Subcutaneous adipose tissue (tissue), 4 donors: ENCODE data around the gene DNMT3A. TPM values are rescaled to one million over a fixed set of nuclear protein-coding genes. Genes with fewer than 3 reads are reported as not detected.

Experiments used
- CTCF ChIP-seq: fragments of 450-650 bp; IDR thresholded peaks from one replicate; pipeline ENCODE4 v1.5.1; 2016; ENCODE audit warnings: low read depth, mild to moderate bottlenecking, control low read depth, antibody characterized with exemption, moderate library complexity
- total RNA-seq, 4 donors: library from RNA; depleted of rRNA; stranded (reverse); fragments of >200 nt; gene quantifications; one replicate each; pipeline ENCODE4 v1.1.0, GENCODE V29; 2016

DNMT3A gene
- total RNA-seq, 4 donors from 2014 or later, result 8.3 to 10.7 (median 10.0) TPM

- no peak for TF ChIP-seq CTCF
Measured at GRCh38 chr2:25237764-25238163, 104.0 kb downstream of the DNMT3A start.

GRCh38 chr2:25236736-25237135 lies 105.0 kb downstream of the DNMT3A start:
- no peak for TF ChIP-seq CTCF

GRCh38 chr2:25234738-25235137 lies 107.0 kb downstream of the DNMT3A start:
- TF ChIP-seq CTCF, result no peak

- no peak for TF ChIP-seq CTCF
Measured at GRCh38 chr2:25233916-25234605, 107.7 kb downstream of the DNMT3A start.

- no peak for TF ChIP-seq CTCF
Measured at GRCh38 chr2:25232248-25232825, 109.4 kb downstream of the DNMT3A start.

GRCh38 chr2:25230948-25231311 lies 110.8 kb downstream of the DNMT3A start:
- TF ChIP-seq CTCF, result no peak

GRCh38 chr2:25230198-25230947 lies 111.4 kb downstream of the DNMT3A start:
- no peak for TF ChIP-seq CTCF
